Activated naive CD8-positive, alpha-beta T cell treated with anti-CD3 and anti-CD28 coated beads, Interleukin-2, amount 50 U/mL, for 16 hours (primary cell): ENCODE results near the gene STX4.
A peak's percentile ranks its signal among the peaks of the same experiment; 100 is the strongest.
"Not testable (repeated sequence)": the region's sequence is repeated elsewhere in the genome, so short reads cannot be mapped to it uniquely, and the experiment has no call there.

Experiments used
- DNase-seq: peaks from one replicate; pipeline ENCODE4 v3.0.0-alpha.2; 2020; ENCODE audit warnings: low read depth, low spot score

STX4 gene

DNA sequence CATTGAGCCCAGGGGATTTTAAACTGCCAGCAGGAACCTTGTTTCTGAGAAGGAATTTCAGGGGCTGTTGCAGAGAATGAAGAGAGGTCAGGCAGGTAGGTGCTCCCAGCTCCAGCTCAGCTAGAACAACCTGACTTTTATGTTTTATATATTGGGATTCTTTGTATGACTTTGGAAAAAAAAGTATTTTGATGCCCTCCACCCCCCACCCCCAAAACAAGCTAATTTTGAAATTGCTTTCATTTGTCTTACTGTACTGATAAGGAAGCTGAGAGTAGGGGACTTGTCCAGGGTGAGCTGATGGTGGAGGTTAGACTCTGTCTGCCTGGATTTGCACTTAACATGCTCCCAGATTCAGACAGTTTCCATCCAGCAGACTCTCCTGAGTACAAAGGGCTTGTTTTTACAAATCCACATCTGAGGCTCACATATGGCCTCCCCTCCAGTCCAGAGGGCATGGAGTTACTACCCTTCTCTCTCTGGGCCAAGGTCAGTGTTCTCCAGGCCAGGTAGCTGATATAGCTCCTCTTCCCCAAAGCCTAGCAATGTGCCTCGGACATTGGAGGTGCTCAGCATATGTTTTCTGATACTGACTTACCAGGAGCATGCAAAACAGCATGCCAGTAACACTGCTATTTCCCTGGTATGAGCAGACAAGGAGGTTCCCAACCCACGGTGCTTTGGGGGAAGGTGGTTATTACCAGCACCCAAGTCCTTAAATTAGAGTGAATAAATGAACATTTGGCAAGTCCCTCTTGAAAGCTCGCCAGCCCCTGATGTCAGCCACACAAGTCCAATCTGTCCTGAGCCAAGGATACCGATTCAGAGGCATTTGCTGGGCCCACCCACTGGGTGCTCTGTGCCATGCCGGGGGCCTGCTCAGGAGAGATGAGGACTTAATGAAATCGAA is 34.3 kb upstream of the STX4 start:
- no peak for DNase-seq

DNA sequence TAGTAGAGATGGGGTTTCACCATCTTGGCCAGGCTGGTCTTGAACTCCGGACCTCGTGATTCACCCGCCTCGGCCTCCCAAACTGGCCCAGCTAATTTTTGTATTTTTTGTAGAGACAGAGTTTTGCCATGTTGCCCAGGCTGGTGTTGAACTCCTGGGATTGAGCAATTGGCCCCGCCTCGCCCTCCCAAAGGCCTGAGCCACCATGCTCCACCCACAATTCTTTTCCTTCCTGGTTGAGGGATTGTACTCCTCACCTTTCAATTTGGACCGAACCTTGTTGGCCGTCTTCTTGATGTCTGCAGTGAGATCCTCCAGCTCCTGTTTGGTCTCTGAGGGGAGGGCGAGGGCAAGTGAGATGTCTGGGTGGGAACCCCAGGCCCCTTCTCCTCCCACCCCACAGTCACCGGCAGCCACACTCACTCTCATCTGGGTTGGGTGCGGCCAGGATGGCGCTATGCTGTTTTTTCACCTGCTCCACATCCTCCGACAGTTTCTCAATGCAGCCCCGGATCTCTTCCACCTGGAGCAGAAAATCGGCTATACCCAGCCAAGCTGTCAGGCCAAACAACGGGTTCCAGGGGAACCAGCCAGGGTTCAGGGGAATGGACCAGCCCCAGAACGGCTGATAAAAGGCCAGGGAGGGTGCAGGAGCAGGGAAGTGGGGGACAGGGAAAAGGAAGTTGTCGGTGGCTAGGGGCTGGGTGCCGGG is 32.5 kb upstream of the STX4 start:
- DNase-seq = no peak

DNA sequence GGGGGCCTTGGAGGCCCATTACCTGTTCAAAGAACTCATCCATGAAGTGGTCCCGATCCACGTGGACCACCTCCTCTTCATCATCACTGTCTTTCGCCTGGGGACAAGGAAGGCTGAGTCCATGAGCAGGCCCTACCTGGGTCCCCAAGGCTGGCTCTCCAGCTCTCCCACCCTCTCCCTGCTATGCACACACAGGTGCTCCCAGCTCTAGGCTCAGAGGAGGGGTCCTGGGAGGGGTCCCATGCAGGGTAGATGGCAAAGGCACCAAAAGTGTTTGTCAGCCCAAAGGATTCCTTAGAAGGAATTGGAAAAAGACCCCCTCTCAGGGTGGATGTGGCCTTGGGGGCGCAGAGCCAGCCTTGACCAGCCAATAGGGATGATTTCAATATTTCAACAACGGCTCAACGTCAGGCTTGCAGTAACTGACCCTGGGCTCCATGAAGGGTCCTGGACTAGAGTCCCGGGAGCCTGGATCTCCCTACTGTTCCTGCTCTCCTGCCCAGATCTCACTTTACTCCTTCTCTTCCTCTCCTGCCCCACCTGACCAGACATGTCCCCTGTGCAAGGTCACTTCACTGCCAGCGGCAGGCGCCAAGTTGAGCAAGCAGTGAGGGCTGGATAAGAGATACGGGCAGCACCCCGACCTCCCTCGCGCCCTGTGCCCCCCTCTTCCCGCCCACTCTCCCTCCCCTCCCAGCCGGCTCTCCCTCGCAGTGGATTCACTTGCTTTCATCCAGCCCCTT is 31.7 kb upstream of the STX4 start:
- DNase-seq = no peak

GRCh38 chr16:31002250-31002700 is 31.1 kb upstream of the STX4 start:
- DNase-seq = no peak

DNA sequence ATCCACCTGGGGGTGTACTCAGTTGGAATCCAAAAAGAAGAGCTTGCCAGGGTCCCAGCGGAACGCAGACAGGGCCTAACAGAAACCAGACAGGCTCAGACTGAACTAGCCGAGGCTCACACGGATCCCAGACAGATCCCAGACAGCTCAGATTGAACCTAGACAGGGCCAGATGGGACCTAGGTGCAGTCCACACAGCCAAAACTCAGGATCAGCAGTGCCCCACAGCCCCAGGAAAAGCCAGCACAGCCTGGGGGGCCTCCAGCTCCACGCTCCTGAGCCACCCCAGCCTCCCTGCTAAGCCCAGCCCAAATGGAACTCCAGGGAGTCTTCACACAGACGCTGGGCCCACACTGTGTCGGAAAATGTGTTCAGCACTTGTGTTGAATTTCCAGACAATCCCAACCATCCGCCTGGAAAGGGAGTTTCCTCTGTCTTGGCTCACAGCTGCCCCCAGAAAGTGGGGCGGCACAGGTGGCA is 30.5 kb upstream of the STX4 start:
- no peak for DNase-seq

- DNase-seq = no peak
These were observed 29.6 kb upstream of the STX4 start for GRCh38 chr16:31003744-31004143.

GRCh38 chr16:31004658-31005057 is 28.7 kb upstream of the STX4 start:
- no peak for DNase-seq

DNA sequence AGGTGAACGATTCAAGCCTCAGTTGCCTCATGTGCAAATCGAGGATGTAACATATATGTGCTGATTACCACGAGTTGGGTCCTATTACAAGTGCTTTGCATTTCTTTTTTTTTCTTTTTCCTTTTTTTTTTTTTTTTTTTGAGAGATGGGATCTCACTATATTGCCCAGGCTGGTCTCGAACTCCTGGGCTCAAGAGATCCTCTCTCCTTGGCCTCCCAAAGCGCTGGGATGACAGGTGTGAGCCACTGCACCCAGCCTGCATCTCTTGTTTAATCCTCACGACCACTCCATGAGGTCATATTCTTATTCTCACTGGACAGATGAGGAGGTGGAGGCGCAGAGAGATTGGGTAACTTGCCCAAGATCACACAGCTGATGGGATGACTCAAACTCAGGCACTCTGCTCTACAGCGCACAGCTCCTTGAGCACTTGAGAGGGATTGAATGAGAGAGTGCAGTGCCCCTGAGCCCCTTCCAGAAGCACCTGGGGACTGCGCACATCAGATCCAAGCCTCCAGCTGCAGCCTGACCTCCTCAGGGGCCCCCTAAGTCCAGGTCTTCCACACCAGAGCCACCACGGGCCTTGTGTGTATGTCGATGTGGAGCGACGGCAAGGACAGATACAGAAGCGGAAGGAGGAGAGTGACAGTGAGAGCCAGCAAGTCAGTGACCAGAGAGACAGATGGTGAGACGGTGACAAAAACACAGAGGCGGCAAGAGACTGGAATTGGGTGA is 27.8 kb upstream of the STX4 start:
- DNase-seq = no peak

- DNase-seq = no peak
These were observed 27.3 kb upstream of the STX4 start for GRCh38 chr16:31006086-31006385.

DNA sequence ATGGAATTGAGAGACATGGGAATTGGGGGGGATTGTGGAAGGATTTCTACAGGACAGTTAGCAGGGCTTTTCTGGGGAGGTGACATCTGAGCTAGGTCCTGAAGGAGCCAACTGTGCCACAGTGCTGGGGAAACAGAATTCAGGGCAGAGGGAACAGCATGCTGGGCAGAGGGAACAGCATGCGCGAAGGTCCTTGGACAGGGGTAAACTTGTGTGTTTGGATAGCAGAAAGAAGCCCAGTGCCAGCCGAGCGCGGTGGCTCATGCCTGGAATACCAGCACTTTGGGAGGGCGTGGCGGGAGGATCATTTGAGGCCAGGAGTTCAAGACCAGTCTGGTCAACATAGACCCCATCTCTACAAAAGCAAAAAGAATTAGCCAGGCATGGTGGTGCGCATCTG is 26.8 kb upstream of the STX4 start:
- no peak for DNase-seq

GRCh38 chr16:31007684-31008083 is 25.7 kb upstream of the STX4 start:
- no peak for DNase-seq

- DNase-seq = no peak
These were observed 25.2 kb upstream of the STX4 start for GRCh38 chr16:31008149-31008548.

DNA sequence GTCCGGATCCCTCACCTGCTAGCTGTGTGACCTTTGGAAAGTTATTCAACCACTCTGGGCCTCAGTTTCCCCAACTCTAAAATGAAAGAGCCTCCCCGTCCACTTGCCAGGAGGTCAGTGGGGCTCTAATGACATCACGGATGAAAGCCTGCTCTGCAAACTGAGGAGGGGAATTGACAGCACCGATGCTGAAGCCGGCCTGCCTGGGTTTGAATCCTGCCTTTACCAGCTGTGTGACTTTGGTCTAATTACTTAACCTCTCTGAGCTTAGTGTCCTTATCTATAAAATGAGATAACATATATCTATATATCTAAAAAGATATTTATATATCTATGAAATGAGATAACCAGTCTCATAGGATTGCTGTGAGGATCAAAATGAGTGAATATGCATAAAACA is 24.8 kb upstream of the STX4 start:
- no peak for DNase-seq

DNA sequence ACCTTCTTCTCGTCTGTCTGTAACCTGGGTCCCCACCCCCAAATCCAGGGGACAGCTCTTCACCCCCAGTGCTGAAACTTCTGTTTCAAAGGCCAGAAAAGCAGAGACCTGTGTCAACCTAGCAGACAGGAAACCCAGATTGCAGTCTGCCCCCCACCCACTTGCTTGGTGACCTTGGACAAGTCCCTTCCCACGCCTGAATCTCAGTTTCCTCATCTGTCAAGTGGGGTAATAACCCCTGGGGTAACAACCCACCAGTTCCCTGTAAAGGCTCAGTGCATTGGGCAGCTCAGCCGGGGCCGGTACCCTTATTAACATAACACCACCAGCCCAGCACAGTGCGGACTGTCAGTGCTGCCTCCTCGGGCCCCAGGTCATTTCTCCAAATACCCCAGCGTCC is 24.2 kb upstream of the STX4 start:
- no peak for DNase-seq

- DNase-seq = no peak
These were observed 23.3 kb upstream of the STX4 start for GRCh38 chr16:31009894-31010584.

DNA sequence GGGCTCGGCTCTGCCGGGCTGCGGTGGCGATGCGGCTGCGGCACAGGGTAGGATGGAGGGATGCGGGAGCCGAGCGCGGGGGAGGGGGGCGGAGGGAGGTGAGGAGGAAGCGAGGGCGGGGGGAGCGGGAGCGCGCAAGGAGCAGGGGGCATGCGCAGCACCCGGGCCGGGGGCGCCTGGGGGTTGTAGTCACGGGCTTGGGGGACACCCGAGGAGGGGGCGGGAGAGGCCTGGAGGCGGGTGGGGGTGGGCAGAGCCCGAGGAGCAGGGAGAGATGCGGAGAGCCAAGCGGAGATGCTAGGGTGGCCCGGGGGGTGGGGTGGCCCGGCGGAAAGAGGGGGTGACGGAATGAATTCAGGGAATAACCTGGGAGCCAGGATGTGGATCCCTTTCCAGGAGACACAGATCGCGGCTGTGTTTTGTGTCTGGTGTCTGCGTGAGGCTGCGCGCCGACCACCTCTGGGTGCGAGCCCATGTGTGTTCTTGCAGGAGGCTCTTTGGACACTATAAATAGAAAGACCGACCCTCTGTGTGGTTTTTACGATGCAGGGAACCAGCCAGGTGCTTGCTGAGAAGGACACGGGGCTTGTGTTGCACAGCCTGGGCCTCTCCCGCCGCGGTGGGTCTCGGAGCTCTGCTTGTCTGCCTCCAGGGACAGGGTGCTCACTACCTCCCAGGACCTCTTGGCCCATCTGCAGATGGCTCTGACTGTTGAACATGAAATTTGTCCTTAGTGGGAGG is 22.6 kb upstream of the STX4 start, which contains the start of gene STX1B:
TSS of gene STX1B (minus strand) at position 54 of the 741 bp plus-strand sequence. CDS start 242 bp downstream, outside the sequence.
- DNase-seq = peak; percentile 33

DNA sequence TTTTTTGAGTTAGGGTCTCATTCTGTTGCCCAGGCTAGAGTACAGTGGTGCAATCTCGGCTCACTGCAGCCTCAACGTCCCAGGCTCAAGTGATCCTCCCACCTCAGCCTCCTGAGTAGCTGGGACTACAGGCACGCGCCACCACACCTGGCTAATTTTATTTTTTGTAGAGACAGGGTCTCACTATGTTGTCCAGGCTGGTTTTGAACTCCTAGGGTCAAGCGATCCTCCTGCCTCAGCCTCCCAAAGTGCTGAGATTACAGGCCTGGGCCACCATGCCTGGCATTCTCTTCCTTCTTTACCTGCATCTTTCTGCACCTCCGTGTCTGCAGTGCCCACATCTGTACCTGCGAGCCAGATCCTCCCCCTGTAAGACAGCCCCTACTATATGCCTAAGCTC is 21.5 kb upstream of the STX4 start:
- not testable (repeated sequence) for DNase-seq

DNA sequence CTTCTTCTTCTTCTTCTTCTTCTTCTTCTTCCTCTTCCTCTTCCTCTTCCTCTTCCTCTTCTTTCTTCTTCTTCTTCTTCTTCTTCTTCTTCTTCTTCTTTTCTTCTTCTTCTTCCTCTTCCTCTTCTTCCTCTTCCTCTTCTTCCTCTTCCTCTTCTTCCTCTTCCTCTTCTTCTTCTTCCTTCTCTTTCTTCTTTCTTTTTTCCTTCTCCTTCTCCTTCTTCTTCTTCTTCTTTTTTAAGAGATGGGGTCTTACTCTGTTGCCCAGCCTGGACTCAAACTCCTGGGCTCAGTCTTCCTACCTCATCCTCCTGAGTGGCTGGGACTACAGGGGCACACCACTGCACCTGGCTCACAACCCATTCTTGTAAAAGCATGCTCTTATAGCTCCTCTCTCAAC is 20.1 kb upstream of the STX4 start:
- DNase-seq = not testable (repeated sequence)

- DNase-seq = no peak
These were observed 17.3 kb upstream of the STX4 start for GRCh38 chr16:31016018-31016417.

- not testable (repeated sequence) for DNase-seq
These were observed 15.6 kb upstream of the STX4 start for GRCh38 chr16:31017756-31018155.
